Activated CD4-positive, alpha-beta T cell treated with anti-CD3 and anti-CD28 coated beads for 48 hours (primary cell): ENCODE results near the gene PXDC1.

Source experiments
- DNase-seq: peaks from one replicate; pipeline ENCODE4 v3.0.0-alpha.2; 2020

The PXDC1 gene

GRCh38 chr6:3746696-3747095 lies 4.8 kb downstream of the PXDC1 start:
- DNase-seq: no peak

- no peak for DNase-seq
Measured at GRCh38 chr6:3746119-3746691, 5.3 kb downstream of the PXDC1 start.

- no peak for DNase-seq
Measured at GRCh38 chr6:3745566-3746118, 5.9 kb downstream of the PXDC1 start.

GRCh38 chr6:3744901-3745470 lies 6.5 kb downstream of the PXDC1 start:
- DNase-seq: no peak

GRCh38 chr6:3744211-3744900 lies 7.2 kb downstream of the PXDC1 start:
- no peak for DNase-seq

GRCh38 chr6:3743541-3743940 lies 8.0 kb downstream of the PXDC1 start:
- DNase-seq: no peak

GRCh38 chr6:3742426-3743344 lies 8.8 kb downstream of the PXDC1 start:
- DNase-seq: peak; percentile 93

GRCh38 chr6:3742076-3742425 lies 9.5 kb downstream of the PXDC1 start:
- no peak for DNase-seq

GRCh38 chr6:3741477-3741871 lies 10.0 kb downstream of the PXDC1 start:
- no peak for DNase-seq

GRCh38 chr6:3740551-3741476 lies 10.7 kb downstream of the PXDC1 start:
- no peak for DNase-seq

- no peak for DNase-seq
Measured at GRCh38 chr6:3739311-3739897, 12.1 kb downstream of the PXDC1 start.

GRCh38 chr6:3738381-3739131 lies 13.0 kb downstream of the PXDC1 start:
- no peak for DNase-seq

- no peak for DNase-seq
Measured at GRCh38 chr6:3737831-3738210, 13.7 kb downstream of the PXDC1 start.

- DNase-seq: no peak
Measured at GRCh38 chr6:3737149-3737830, 14.2 kb downstream of the PXDC1 start.

- DNase-seq: no peak
Measured at GRCh38 chr6:3735029-3735605, 16.4 kb downstream of the PXDC1 start.

- no peak for DNase-seq
Measured at GRCh38 chr6:3734023-3734422, 17.5 kb downstream of the PXDC1 start.

GRCh38 chr6:3733321-3733925 lies 18.1 kb downstream of the PXDC1 start:
- no peak for DNase-seq

GRCh38 chr6:3732345-3733141 lies 19.0 kb downstream of the PXDC1 start:
- peak; percentile 75 for DNase-seq

GRCh38 chr6:3731700-3732099 lies 19.8 kb downstream of the PXDC1 start:
- DNase-seq: no peak
